ENCODE results near the gene COX4I1.

- TF ChIP-seq ZBTB33 (IDR thresholded peaks at IDR 0.05; ENCODE audit: extremely low read depth, insufficient replicate concordance, low read length) (no peak), POLR2A (IDR thresholded peaks at IDR 0.05; ENCODE audit: borderline replicate concordance, extremely low read depth, insufficient read depth, insufficient read length) (no peak), CTCF (IDR thresholded peaks at IDR 0.05 in 2 of 3, conservative IDR thresholded peaks at IDR 0.05 in 1 of 3; ENCODE audit: borderline replicate concordance in 1 of 3, insufficient read depth in 1 of 3, low read depth in 2 of 3, low read length in 2 of 3) (no peak), EZH2 (IDR thresholded peaks at IDR 0.05) (no peak), SP1 (IDR thresholded peaks at IDR 0.05; ENCODE audit: low read depth) (no peak)
These were observed 23.9 kb downstream of the COX4I1 start for GRCh38 chr16:85823328-85823920.

Measured in HCT116 (cell line).